H4 (cell line): ENCODE measurements around the gene REEP1. TPM values are rescaled to one million over a fixed set of nuclear protein-coding genes. Genes with fewer than 3 reads are reported as not detected.
"Not testable (repeated sequence)": the region's sequence is repeated elsewhere in the genome, so short reads cannot be mapped to it uniquely, and the experiment has no call there.

Experiments used
- DNase-seq: peaks from one replicate; pipeline ENCODE4 v3.0.0-alpha.2; 2015; ENCODE audit warnings: low spot score
- total RNA-seq: library from RNA; depleted of rRNA; stranded (reverse); fragments of >200 nt; shearing (Covaris generic); gene quantifications from 2 replicates; pipeline ENCODE4 v1.2.3, GENCODE V29; 2014

Gene REEP1
- total RNA-seq, 1 experiment from 2014 or later: 1.8 TPM

DNA sequence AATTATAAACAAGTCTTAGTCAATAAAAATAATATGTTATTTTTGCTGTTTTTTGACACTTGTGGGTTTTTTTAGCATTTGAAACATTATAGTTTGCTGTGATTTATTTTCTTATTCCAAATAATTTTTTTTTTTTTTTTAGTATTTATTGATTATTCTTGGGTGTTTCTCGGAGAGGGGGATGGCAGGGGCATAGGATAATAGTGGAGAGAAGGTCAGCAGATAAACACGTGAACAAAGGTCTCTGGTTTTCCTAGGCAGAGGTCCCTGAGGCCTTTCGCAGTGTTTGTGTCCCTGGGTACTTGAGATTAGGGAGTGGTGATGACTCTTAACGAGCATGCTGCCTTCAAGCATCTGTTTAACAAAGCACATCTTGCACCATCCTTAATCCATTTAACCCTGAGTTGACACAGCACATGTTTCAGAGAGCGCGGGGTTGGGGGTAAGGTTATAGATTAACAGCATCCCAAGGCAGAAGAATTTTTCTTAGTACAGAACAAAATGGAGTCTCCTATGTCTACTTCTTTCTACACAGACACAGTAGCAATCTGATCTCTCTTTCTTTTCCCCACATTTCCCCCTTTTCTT, 8.5 kb upstream of the REEP1 start:
- DNase-seq: not testable (repeated sequence)

DNA sequence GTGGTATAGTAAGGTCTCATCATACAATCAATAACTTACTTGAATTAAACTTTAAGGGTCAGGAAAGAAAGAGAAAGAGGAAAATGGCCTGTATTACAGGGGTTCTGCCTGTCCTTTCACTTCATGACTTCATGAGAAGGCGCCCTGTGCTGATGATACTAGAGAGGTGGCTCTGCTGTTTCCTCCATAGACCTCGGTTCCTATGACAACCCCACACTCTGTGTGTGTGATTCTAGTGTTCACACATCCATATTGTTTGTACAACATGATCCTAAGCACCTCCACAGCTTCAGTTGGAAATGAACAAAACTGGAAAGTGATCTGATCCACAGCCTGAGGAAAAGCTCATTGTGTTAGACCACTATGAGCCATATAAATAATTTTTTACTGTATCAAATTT, 7.0 kb upstream of the REEP1 start:
- DNase-seq: no peak

DNA sequence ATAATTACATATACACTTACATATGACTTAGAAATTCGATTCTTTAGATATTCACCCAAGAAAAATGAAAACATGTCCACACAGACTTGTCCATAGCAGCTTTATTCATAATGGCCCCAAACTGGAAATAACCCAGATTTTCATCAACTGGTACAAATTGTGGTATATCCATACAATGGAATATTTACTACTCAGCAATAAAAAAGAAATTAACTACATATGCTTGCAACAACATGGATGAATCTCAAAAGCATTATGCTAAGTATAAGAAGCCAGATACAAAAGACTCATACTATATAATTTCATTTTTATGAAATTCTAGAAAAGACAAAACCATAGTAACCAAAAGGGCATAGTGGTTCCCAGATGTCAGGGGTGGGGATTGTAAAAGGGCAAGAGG, 5.1 kb upstream of the REEP1 start:
- no peak for DNase-seq

DNA sequence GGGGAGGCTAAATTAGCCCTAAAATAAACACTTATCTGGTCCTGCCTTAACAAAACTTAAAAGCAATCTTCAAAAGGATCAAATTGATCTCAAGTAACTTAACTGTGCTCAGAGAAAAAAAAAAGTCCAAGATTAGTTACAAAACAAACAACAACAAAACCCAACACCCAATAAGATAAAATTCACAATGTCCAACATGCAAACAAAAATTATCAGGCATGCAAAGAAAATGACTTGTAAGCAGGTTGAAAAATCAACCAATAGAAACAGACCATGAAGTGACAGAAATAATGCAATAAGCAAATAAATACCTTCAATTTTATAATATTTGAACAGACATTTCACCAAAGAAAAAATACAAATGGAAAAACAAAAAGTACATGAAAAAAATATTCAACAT, 4.0 kb upstream of the REEP1 start:
- DNase-seq: no peak

DNA sequence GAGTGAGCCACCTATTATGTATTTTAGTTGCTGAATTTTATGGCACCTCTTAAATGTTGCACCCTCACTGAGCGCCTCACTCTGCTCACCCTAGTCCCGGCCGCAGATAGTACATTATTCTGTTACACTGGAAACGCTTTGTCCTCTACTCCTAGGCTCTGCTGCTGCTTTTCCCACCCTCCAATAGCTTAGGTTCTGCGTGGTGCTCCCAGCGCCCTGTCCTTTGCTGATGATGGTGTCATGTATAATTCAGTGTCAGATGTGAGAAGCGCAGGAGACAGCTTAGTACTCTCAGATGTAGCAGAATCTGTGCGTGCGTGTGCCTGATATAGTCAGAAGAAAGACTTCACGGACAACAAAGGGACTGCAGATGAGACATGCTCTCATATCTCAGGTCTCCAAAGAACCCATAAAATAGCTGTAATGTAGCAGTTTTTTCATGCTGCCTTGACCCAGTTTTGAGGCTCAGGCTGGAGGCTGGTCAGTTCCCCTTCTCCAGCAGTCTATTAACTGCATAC, 1.4 kb upstream of the REEP1 start:
- no peak for DNase-seq

DNA sequence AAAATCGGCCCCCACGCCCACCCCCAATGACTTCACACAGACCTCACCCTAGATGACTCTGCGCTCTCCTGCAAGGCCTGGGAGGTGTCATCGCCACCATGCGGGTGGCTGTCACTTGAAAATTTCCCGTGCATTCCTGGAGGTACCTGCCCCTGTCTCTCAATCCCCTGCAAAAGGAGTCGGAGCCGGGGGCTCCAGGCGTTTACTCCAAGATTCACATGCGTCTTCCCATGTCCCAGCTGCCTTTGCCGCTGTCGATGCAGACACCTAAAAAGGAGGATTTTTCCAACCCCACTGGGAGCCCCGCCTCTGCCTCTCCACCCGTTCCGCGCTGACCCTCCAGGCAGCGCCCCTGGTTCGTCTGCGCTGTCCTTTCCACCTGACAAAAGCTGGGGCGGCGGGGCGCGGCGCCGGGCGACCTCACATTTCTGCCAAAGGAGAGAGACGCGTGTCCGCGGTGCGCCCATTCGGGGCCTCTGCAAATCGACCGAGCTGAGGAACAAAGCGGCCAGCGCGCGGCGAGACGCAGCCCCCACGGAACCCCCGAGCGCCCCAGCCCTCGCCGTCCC, 667 bp downstream of the REEP1 start:
- DNase-seq: no peak

DNA sequence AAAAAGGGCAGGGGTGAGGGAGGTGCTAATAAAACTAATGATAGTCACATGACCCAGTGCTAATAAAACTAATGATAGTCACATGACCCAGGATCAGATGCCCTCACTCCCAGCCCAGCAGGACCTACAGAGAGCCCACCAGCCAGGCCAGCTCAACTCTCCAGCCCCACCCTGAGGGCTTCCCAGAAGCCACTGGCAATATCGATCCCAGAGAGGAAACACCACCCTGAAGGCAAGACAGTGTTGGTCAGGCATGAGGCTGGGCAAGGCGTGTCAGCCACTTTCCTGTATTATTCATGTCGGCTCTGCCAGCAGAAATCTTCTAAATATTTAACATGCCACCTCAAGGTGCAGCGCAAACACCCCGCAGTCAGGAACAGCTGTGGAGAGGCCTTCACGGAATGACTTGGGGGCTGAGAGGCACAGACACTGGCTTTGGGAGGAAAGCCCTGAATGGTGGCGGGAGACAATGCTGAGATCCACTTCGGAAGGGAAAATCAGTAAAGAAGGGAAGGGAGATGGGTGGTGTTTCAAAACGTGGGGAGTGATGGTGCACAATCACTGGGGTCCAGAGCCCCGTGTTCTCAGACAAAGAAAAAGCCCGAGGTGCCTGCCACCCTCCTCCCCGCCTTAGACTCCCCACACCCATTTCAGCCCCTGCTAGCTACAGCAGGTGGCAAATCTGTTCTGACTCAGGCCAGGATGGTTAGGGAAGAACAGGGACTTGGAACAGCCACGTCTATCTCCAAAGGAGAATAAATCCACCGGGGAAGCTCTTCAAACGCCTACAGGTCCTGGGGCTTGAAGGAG, 1.4 kb downstream of the REEP1 start:
- DNase-seq: no peak

DNA sequence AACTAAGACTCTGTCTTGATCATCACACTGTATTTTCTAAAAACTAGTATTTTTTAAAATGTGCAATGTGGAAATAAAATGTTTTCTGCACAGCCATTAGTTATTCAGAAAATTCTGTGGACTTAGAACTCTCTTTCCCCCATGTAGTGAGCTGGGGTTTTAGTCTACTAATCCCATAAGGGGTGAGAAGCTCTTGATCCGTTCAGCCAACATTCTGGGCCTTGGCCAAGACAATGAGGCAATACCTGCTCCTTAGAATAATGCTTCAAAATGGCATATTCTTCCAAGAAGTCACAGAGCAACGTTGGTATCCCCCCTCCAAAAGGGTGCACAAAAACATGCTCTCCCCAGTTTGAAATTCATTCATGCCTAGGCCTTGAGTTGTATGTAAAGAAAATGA, 4.0 kb downstream of the REEP1 start:
- no peak for DNase-seq

DNA sequence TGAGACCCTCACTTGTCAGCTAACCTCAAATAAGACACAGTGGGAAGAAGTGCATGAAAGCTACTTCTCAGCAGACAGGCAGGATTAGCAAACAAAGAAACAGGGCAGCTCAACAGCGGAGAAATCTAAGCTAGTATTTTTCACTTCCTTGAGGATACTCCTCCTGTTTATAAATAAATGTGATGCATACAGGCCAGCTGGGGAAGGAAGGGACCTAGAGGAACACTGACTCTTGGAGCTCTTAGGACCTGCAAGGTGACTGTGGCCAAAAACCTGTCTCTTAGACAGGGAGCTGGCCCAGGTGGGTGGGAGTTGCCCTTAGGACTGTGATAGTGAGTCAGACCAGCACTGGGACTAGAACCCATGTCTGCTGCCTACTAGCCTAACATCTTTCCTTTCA, 4.8 kb downstream of the REEP1 start:
- no peak for DNase-seq

DNA sequence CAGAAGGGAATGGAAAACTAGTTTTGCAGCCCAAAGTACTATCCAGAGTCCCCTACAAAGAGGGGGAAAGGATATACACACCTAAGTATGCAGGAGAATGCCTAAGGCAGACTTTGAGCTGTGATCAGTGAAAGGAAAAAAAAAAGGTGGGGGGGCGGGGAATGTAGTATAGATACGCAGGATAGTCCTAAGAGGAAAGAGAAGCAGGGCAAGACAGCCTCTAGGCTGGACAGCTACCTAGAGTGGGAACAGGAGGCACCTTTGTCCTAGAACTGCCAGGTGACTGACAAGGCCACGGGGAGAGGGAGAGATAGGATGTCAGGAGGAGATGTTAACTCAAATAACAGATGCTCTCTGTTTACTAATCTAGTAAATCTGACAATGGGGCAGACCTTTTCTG, 6.0 kb downstream of the REEP1 start:
- no peak for DNase-seq

DNA sequence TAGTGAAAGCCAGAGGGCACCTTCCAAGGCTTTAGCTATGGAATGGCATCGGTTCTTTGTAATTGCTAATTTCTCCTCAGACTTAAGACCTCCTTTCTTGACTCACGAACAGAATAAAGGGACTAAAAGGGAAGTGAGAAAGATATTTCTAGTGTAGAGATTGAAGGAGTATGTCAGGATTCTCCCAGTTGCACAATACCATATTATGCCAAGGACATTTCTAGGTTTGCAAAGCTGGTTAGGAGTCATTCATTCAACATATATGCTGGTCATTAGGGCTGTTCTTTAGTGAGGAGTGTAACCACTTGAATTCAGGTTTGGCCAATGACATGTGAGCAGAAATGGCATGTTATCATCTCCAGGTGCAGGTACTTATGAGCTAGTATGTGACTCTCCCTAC, 7.4 kb downstream of the REEP1 start:
- DNase-seq: no peak

DNA sequence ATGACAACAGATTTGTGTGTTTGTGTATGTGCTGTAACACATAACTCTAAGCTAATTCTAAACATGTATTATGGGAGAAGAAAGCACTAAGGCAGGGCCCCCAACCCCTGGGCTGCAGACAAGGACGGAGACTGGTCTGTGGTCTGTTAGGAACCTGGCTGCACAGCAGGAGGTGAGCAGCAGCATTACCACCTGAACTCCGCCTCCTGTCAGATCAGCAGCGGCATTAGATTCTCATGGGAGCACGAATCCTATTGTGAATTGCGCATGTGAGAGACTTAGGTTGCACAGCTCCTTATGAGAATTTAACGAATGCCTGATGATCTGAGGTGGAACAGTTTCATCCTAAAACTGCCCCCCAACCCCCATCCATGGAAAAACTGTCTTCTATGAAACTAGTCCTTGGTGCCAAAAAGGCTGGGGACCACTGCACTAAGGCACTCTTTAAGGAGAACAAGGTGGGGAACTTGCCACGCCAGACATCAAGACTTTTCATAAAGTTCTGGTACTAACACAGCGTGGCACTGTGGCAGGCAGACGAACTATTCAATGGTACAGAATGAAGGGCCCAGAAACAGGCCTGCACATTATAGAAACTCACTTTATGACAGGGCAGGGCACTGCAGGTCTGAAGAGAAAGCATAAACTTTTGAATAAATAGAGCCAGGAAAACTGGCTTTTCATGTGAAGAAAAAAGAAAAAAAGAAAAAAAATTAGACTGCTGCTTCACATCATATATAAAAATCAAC, 14.0 kb downstream of the REEP1 start:
- no peak for DNase-seq

DNA sequence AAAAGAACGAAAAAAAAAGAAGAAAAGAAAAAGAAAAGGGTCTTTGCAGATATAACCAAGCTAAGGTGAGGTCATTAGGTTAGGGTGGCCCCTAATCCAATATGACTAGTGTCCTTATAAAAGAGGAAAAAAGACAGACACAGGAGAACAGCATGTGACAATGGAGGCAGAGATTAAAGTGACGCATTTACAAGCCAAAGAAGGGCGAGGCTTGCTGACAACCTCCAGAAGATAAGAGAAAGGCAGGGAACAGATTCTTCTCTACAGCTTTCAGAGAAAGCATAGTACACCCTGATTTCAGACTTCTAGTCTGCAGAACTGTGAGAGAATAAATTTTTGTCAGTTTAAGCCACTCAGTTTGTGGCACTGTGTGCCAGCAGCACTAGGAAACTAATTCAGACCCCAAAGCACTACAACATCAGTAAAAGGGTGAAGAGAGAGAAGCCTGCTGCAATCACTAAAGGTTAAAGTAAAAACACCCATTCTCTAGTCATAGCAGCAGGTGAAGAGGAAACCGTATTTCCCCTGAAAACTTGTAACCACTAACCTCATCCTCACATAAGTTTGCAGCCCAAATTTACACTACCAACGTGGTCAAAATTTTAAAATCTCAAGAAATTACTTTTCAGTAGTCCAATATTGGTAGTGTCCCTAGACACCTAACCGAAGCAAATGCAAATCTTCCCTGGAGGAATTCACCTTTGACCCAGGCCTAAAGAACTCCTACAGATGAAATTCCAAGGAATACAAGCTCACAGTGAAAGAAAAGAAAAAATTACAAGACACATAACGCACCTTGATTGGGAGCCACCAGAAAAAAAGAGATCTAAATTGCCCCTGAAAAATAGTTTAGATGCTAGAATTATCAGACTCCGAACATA, 17.5 kb downstream of the REEP1 start:
- no peak for DNase-seq

DNA sequence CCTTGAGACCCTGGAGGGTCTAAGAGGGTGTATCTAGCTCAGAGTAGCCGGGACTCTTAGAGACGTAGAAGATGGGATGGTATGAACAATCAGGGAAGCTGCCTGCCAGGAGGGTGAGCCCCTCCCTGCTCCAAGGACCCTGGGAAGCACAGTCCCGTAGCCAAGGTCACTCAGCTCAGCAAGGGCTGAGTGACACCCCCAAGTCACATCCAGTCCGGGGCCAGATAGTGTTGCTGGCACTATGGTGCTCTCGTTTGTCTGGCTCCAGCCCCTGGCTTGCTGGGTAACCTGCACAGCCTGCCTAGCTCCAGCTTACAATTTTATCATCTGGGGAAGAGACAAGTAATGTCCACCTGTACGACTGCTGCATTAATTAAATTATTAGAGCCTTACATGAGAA, 22.3 kb downstream of the REEP1 start:
- DNase-seq: no peak

DNA sequence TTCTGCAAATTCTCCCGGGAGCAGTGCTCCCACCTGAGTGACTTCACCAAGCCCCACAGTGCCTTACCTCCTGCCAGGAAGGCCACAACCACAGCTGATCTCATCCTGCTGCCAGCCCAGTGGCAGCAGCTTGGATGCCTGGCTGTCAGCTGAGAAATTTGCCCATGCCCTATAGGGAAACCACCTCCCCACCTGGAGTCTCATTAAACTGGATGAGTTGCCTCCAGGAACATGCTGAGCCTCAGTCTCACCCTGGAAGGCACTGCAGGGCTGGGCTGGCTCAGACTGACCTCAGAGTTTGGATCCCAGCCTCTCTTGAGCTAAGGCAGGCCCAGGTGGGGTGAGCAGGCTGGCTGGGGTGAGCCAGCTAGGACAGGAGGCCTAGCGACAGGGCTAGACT, 23.3 kb downstream of the REEP1 start:
- peak; percentile 18 for DNase-seq

DNA sequence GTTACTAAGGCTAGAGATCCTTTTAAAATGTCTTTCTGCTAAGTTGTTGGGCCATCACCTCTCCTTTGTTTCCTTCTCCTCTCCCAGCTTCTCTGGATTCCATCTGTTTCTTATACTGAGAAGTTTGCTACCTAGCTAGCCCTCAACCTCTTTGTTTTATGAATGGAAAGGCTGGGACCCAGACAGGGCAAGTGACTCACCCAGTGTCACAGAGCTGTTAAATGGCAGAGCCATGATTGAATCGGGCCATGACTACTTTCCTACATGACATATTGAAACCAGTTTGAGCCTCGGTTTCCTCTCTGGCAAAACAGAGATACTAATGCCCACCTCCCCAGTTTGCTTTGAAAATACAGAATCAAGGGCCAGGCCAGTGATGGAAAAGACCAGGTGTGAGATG, 24.1 kb downstream of the REEP1 start:
- DNase-seq: no peak

DNA sequence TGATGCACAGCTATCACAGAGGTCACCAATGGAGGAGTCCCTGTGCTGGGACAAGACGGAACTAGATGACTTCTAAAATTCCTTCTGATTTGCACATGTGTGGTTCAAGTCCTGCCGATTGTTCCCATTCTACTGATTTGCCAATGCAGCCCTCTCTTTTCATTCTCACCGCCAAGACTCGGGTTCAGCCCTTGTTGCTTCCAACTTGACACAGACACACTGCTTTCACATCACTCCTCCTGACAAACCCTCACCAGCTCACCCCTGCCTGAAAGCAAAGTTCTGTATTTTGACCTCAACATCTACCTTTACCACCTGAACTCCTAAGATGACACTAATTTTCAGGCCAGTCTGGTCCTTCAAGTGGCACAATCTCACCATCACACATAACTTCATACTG, 25.5 kb downstream of the REEP1 start:
- DNase-seq: no peak

DNA sequence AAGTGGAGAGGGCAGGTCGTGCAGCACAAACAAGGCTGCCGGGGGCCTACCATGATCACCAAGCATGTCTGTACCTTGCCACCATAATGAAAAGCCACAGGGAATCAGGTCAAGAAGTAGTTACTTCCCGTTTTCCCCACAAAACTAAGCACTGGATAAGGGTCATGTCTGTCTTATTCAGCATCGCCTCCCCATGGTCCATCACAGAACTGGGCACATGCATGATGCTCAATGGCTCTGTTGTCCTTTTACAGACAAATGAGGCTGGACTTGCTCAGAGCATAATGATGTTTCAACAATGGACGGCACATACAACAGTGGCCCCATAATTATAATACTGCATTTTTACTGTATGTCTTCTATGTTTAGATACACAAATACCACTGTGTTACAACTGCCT, 27.5 kb downstream of the REEP1 start:
- DNase-seq: no peak

DNA sequence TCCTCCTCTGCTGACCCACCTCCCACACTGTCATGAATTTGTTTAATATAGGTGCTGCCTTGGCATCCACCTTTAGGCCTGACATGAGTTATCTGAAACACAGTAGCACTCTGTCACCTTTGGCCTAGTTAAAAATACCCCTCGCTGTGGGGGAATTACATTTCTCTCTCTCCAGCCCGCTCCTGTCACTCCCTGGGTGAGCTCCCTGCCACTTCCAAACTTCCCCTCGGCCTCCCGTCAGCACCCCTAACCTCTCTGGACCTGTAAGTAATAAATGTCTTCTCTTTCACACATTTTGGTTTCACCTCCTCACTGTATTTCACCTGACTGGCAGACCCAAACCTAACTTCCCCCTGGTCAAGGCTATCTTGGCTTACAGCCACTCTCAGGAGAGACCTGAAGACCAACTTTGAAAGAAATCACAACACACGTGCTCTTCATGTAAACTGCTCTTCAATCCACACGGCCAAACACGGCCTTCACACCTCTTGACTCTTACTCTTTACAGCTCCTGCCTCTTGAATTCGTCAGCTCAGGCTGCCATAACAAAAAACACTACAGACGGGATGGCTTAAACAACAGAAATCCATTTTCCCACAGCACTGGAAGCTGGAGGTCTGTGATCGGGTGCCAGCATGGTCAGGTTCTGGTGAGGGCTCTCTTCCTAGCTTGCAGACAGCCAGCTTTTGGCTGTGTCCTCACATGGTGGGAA, 28.3 kb downstream of the REEP1 start:
- no peak for DNase-seq

DNA sequence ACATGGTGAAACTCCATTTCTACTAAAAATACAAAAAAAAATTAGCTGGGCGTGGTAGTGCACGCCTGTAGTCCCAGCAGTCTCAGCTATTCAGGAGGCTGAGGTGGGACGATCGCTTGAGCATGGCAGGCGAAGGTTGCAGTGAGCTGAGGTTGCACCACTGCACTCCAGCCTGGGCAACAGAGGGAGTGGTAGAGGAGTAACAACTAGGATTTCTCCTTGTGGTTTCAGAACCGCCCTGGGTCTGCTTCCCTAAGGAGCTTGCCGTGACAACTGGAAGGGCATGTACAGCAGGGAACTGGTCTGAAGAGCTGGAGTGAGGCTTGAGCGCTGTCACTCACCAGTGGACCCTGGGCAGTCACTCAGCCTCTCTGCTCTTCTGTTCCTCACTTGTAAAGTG, 29.1 kb downstream of the REEP1 start:
- no peak for DNase-seq

DNA sequence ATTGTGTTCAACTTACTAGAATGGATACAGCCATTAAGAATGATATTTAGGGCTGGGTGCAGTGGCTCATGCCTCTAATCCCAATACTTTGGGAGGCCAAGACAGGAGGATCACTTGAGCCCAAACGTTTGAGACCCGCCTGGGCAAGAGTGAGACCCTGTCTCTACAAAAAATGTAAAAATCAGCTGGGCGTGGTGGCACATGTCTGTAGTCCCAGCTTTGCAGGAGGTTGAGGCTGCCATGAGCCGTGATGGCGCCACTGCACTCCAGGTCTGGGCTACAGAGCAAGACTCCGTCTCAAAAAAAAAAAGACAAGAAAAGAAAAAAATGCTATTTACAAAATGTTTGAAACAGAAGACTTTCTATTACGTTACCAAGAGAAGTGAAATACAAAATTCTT, 30.0 kb downstream of the REEP1 start:
- DNase-seq: no peak
